Measurements from ENCODE around the gene UBTD1.
"Not testable (repeated sequence)": the region's sequence is repeated elsewhere in the genome, so short reads cannot be mapped to it uniquely, and the experiment has no call there.

The UBTD1 gene, protein sequence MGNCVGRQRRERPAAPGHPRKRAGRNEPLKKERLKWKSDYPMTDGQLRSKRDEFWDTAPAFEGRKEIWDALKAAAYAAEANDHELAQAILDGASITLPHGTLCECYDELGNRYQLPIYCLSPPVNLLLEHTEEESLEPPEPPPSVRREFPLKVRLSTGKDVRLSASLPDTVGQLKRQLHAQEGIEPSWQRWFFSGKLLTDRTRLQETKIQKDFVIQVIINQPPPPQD

DNA sequence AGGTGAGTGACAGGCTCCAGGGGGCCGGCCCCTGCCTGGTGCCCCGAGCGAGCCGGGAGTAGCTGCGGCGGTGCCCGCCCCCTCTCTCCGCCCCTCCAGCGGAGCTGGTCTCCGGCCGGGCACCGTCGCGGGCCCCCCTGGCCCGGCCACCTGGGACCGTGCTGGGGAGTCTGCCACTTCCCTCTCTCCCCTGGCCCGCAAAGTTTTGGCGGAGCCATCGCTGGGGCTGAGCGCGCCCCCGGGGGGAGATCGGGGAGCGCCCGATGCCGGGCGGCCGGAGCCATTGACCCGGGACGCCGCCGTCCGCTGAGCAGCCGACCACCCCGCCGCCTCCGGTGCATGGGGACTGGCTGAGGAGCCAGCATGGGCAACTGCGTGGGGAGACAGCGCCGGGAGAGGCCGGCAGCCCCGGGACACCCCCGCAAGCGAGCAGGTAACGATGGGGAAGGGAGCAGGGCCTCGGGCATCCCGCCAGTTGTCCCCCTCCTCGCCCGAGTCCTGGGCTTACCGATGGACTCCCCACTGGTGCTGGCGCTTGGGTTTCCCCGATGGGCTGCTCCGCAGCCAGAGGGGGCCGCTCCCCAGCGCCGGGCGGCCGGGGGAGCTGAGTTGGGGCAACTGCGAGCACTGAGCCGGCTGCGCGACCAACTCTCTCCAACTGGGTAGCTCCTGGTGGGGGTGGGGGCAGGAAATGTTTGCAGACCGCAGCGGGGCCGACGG, at the start of gene UBTD1:
Gene UBTD1 (plus strand): TSS at position 84 of the 720 bp plus-strand sequence. CDS start 280 bp downstream, at position 364.
- peak; percentile 46 for DNase-seq

DNA sequence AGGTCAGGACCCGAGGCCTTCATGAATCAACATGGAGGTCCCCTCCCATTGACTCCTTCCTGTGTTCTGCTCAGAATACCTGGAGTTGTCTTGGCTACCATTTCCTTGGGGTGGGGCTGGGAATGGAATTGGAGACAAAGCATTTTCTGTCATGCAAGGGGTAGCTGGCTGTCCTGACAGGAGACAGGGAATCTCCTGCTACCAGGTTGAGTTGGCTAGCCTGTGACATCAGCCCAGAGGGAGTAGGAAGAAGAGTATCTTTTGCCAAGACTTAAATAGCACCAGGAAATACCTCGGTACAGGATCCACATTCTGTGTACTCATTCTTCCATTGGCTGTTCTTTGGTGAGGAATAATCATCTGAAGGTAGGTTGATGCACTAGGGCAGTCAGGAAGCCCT, 47.9 kb upstream of the UBTD1 start:
- DNase-seq (no peak), ATAC-seq (no peak)

More for the DNA sequence above, at the start of gene UBTD1:
- no peak for ATAC-seq

DNA sequence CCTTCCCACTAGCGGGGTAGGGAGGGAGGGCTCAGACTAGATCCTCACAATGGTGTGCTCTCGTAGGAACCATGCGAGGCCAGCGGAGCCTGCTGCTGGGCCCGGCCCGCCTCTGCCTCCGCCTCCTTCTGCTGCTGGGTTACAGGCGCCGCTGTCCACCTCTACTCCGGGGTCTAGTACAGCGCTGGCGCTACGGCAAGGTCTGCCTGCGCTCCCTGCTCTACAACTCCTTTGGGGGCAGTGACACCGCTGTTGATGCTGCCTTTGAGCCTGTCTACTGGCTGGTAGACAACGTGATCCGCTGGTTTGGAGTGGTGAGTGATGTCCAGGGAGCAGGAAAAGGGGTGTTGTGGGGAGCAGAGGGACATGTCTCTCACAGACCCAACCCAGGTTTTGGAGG, 47.1 kb upstream of the UBTD1 start:
- ATAC-seq (no peak), DNase-seq (no peak)

DNA sequence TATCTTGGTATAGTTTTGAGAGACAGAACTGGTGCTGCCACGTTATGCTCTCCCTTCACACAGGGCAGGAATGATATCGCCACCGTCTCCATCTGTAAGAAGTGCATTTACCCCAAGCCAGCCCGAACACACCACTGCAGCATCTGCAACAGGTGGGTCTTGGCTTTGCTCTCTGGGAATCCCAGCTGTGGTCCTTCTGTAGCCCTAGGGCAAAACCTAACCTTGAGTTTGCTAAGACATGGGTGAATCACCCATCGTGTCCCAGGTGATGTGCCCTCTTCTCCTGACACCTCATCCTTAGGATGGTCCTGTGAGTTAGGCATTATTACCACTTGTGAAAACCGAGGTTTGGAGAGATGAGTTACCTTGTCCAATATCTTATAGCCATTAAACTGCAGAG, 46.4 kb upstream of the UBTD1 start:
- ATAC-seq (no peak), DNase-seq (no peak)

DNA sequence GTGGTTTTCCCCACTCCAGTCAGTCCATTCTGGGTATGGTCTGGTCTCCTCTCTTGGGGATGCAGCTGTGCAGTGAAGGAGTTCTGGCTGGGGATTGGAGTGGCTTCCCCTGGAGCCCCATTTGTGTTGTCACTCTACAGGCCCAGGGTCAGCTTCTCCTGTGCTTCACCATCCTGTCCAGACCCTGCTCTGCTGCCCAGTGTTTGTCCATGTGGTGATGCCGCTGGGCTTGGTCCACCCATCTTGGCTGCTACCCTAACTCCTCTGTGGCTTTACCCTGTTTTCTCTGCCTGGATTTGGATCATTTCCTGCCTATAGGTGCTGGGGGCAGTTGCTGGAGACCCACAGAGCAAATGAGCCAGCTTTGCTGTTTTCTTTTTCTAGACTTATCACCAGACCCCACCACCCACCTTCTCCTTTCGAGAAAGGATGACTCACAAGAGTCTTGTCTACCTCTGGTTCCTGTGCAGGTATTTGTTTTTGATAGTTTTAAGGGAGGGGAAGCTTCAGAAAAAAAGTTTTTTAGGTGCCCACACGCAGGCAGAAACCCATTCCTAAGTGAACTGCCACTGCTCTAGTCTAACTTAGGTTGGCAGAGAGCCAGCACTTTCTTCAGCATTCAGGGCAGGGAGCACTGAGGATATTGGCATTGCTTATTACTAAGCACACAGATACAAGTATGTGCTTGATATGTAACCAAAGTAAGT, 44.2 kb upstream of the UBTD1 start:
- ATAC-seq: peak; percentile 53

DNA sequence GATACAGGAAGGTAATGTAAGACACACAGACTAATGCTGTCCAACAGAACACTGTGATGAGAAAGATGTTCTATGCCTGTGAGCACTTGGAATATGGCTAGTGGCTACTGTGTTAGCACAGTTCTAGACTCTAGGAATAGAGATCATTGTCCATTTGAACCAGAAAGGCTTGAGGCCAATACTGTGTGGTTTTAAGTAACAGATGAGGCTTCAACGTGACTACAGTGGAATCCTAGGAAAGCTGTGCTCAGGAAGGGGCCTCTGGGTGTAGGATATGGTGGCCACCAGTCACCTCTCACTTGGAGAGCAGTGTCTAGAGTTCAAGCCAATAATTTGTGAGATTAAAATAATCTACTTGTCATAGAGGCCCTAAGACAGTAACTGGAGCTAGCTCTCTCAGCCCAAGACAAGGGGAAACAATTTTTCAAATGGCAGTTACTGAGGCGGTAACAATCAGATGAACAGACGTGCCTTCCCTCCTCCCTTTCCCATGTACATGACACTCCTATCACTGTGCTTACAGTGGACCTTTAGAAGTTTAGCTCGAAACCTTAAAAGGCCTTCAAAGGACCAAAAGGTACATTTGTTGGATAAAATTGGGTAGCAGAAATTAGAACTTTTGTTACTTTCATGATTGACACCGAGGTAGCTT, 42.6 kb upstream of the UBTD1 start:
- DNase-seq (no peak), ATAC-seq (no peak)

More for the DNA sequence above, 44.2 kb upstream of the UBTD1 start:
- peak; percentile 7 for DNase-seq

DNA sequence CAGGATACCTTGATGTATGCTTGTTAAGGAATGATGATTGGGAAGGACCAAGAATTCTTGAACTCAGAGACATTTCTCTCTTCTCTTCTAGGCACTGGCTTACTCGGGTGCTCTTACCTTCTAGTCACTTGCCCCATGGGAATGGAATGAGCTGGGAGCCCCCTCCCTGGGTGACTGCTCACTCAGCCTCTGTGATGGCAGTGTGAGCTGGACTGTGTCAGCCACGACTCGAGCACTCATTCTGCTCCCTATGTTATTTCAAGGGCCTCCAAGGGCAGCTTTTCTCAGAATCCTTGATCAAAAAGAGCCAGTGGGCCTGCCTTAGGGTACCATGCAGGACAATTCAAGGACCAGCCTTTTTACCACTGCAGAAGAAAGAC, 42.0 kb upstream of the UBTD1 start:
- DNase-seq (no peak), ATAC-seq (no peak)

DNA sequence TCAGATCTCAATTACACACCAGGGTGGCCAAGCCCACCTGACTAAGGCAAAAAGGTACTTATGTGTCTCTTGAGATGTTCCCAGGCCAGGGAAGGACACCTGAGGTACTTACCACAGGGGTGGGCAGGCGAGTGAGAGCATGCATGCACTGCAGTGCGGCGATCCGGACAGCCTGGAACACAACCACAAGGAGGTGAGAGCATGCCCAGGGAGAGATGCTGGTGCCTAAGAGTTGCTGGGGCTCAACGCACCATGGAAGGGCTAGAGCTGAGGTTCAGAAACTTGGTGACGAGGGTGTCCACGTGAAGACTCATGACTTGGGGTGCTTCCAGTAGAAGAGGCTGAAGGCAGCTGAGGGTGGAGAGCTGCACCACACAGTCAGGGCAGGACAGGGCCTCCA, 39.6 kb upstream of the UBTD1 start:
- ATAC-seq (no peak), DNase-seq (no peak)

DNA sequence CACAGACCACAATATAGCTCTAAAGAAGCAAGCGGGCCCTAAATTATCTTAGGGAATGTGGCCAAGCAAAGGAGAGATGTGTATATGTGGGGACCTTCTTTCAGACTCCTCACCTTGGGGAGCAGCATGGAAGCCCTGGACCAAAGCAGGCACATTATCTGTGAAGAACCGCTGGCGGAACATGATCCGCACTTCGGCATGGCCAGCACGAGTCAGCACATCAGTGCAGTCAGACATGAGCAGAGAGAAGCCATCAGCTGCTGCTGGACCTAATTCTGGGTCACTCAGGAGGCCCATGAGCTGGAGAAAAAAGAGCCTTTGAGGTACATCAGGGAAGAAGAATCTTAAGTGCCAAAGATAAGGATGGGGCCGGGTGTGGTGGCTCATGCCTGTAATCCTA, 38.8 kb upstream of the UBTD1 start:
- DNase-seq: no peak
- no peak for ATAC-seq

DNA sequence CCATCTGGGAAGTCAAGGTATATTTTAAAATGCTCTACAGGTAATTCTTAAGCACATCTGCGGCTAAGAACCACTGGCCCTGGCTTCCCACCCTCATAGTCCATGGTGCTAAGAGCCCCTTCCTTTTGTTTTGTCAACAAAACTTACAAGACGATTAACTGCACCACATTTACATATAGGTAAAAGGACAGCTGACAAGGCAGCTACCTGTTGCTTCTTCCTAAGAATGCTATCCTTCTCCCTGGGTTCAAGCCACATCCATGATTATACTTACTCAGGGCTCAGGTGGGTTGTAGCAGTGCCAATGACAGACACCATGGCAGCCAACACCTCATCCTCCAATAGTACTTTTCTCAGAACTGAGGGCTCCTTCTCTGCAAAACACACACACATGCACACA, 36.4 kb upstream of the UBTD1 start:
- DNase-seq (no peak), ATAC-seq (no peak)

DNA sequence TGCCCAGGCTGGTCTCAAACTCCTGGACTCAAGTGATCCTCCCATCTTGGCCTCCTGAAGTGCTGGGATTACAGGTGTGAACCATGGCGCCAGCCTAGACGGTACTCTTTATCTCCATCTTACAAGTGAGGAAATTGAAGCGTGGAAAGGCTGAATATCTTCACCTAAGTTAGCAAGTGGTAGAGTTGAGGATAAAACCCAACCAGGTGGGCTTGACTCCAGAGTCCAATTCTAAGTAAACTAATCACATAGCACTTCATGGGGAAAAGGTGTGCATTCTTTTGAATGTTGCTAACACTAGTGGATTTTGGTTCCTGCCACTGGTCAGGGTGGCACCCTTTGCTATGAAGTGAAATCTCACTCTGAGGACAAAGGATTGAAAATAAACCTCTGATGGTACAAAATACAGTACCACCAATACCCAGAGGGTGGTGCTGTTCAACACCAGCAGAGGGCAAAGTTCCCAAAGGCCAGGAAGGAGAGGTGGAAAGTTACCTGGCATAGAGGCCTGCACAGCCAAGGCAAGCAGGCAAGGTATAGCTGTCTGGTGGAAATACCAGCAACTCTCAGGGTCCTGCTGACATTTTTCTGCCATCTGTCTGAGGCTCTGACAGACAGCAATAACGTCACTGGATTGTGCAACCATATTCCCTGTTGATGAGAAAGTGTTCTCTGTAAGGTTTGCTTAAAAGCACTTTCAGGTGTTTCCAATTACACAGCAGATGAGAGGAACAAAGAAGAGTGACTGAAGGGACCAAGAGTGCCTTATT, 35.2 kb upstream of the UBTD1 start:
- DNase-seq (peak; percentile 27), ATAC-seq (peak; percentile 54)

DNA sequence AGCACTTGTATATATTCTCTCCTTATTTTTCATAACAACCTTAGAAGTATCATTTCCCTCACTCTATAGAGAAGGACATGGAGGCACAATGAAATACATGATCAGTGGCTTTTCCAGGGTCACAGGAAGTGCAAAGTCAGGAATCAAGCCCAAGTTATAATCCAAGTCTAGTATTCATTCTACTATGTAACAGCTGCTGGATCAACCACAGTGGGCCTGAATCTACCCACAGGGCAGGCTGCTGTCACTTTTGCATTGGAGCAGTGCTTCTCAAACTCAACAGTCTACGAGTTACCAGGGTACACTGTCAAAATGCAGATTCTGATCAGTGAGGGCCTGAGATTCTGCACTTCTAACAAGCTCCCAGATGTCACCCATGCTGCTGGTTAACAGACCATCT, 34.5 kb upstream of the UBTD1 start:
- ATAC-seq: no peak
- DNase-seq: no peak

DNA sequence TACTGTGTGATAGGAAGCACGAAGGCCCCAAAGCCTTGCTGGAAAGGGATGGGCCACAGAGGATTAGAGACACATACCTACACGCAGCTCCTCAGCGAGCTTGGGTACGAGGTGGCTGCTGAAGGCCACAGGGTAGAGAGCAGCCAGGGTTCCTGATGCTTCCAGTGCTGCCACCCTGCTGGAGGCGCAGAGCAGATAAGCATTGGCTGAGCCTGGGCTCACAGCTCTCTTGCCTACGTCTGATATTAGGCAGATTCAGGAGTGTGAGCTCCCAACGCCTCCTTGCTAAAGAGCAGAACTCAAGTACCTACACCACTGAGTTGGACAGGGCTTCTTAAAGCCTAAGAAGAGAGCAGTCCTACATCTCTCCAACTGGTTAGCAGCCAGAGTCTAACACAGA, 32.7 kb upstream of the UBTD1 start:
- ATAC-seq: peak; percentile 6

DNA sequence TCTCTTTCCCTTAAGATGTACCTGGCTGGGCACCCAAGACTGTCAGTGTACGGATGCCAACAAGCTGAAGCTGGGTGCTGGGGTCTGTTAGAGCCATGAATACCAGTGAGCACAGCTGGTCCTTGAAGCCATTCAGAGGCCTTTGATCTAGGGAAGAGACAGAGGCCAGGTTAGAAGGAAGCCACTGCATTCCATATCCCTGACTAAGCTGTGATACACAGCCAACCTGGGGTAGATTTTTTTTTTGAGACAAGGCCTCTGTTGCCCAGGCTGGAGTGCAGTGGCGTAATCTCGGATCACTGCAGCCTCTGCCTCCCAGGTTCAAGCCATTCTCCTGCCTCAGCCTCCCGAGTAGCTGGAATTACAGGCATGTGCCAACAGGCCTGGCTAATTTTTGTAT, 32.0 kb upstream of the UBTD1 start:
- no peak for ATAC-seq
- no peak for DNase-seq

More for the DNA sequence above, 32.7 kb upstream of the UBTD1 start:
- no peak for DNase-seq

DNA sequence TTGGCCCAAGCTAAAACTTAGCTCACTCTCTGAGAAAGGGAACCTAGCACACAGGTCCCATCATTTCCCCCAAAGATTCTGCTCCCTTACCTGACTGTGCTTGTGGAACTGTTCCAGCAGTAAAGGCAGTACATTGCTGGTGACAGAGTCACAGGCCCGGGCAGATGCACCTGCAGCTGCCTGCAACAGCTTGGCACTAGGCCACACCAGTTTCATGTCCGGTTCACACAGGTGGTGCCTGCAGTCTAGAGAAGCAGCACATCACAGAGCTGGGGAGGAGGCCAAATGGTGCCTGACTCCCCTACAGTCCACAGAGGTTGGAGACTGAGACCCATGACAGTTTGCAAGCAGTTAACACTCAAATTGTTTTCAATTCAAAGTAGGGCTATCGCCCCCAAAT, 30.6 kb upstream of the UBTD1 start:
- no peak for ATAC-seq
- no peak for DNase-seq

DNA sequence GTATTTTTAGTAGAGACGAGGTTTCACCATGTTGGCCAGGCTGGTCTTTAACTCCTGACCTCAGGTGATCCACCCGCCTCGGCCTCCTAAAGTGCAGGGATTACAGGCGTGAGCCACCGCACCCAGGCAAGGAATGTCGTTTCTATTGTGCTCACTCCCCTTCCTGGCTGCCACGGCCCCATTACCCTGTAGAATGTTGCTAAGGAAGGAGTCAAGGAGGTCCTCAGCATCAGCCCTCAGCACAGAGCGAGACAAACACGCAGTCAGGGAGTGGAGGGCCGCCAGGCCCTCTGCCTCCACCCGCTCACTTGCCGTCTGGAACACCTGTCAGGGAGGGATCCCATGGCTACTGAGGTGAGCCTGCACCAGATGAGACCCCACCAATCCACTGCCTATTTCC, 29.9 kb upstream of the UBTD1 start:
- not testable (repeated sequence) for ATAC-seq, DNase-seq

DNA sequence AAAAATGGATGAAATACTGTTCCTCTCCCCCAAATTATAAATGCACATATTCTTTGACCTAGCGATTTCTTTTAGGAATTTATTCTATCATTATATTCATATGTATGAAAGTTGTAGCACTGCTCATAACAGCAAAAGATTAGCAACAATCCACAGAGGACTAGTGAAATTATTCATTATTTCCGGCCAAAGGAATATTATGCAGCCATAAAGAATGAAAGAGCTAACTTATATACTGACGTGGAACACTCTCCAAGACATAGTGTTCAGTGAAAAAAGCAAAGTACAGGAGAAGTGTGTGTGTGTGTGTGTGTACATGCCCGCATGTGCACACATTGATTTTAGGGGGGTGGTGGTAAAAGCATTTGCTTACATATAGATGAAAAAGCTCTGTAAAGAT, 23.8 kb upstream of the UBTD1 start:
- DNase-seq (no peak), ATAC-seq (no peak)

DNA sequence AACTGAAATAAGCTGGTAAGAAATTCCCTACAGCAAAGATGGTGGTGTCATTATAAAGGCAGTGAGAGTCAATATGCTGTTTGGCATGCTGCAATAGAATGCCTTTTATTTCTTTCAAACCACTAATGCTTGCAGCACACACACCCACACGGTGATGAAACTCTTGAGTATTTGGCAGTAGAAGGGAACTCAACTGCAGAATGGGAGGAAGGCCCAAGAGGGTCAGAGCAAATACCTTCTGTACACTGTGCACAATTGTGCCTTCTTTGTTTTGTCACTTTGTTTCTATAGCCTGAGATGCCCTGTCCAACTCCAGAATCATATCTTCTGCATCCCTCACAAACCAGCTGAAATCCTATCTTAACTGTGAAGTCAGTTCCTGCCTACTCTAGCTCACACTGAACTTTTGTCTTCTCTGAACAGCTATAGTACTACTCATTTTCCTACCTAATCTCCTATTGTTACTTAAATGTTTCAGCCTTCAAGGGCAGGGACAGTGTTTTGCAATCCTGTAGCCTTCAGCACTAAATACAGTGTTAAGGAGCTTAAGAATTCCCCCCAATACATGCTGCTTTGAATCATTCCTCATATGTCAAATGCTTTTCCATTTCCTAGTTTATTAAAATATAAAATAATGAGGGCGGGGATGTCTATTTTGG, 22.7 kb upstream of the UBTD1 start:
- DNase-seq (no peak), ATAC-seq (no peak)

DNA sequence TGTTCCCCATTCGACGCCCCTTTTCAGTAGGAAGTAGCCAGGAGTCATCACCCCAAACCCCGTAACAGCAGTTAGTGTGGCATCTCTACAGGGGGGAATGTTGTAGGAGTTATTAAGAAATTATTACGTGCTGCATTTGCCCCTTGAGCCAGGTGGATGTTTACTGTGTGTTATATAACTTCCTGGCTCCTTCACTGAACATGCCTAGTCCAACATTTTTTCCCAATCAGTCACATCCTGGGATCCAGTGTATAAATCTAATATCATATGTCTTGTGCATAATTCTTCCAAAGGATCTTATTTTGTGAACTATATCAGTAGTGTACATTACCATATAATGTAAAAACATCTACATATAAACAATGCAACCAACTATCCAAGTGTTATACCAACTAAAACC, 19.3 kb upstream of the UBTD1 start:
- not testable (repeated sequence) for DNase-seq

DNA sequence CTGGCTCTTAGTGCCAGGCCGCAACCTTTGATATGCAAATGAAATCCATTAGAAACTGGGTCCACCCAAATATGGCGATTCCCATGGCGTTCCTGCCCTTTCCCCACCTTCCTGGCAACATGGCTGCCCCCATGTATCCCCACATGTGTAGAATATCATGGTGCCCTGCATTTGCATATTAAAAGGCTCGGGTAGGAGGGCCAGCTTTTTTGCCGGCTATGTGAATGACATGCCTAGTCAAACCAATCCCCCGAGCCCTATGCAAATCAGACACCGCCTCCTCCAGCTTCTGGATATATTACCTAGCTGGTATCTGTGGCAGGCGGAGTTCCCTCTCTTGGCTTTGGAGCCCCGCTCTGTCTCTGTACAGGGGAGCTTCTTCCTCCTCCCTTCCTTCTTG, 18.8 kb upstream of the UBTD1 start:
- no peak for ATAC-seq
- no peak for DNase-seq

More for the DNA sequence above, 19.3 kb upstream of the UBTD1 start:
- not testable (repeated sequence) for ATAC-seq

DNA sequence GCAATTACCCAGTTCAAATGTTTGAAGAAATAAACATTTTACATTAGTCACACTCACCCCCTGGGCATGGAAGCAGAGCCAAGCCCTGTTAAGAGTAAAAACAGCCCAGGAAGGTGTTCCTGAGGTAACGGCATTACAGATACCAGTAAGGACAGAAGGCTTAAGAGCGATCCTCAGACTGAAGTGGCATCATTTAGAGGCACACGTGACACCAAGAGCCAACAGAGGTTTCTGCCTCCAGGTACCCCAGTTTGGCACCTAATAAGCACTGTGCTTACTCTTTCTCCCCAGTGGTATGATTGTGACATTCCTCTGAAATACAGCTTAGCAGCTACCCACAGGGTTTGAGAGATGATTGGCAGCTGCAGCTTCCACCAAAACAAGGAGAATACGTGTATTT, 17.7 kb upstream of the UBTD1 start:
- no peak for DNase-seq
- ATAC-seq: no peak

DNA sequence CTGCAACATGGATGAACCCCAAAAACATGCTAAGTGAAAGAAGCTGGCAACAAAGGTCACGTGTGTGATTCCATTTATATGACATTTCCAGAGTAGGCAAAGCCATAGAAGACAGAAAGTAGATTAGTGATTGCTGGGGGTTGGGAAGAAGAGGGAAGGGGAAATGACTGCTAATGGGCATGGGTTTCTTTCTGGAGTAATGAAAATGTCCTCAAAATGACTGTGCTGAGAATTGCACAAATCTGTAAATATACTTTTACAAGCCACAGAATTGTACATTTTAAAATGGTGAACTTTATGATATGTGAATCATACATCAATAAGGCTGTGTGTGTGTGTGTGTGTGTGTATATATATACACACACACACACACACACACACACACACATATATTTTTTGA, 16.3 kb upstream of the UBTD1 start:
- DNase-seq: no peak
- no peak for ATAC-seq

Measured in stimulated activated naive CD8-positive, alpha-beta T cell treated with anti-CD3 and anti-CD28 coated beads, Interleukin-15, Interleukin-2, amounts not matched to agents 100 U/mL and 50 U/mL, for 24 hours (primary cell).